ENCODE measurements around the gene CCDC146.
"Not testable (repeated sequence)": the region's sequence is repeated elsewhere in the genome, so short reads cannot be mapped to it uniquely, and the experiment has no call there.

CCDC146 gene

DNA sequence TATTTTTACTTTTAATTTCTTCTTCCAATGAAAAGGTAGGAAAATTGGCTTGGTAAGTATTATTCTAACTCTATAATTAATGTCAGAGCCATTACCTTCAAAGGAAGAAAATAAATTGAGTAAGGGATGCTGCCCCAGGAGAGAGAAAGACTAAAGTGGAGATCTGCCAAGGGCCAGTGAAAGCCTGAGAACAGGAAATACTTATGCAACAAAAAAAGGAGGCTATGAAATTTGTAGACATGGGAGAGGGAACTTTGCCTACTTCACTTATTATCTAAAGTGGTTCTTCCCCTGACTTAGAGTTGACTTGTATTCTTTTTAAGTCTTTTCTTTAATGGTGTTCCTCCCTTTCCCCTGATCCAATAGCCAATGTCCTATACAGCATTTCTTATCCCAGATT lies 29.8 kb downstream of the CCDC146 start:
- not testable (repeated sequence) for DNase-seq

DNA sequence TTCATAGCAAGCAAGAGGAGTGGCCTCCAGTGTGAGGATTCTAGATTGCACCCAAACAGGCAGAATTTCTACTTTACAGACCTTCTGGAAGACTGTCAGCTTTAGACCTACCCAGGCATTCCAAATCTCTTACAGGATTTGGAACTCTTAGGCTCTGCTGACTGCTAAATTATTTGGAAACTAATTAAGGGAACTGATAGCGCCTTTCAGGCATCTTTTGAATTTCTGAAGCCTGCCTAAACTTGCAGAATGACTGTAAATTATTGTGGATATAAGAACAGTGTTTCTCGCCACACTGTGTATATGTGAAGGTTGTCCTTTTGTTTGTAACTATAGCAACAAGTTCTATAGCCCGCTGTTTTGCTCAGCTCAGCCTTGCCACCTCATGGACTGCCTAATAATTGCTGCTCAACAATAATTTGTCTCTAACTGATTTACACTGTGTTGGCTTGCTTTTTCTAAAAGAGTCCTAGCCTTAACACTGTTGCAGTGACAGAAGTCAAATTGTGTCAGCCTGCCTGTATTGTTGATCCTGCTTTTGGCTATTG lies 32.6 kb downstream of the CCDC146 start:
- DNase-seq: peak; percentile 14

GRCh38 chr7:77155601-77156377 lies 33.4 kb downstream of the CCDC146 start:
- DNase-seq: not testable (repeated sequence)

GRCh38 chr7:77157034-77157433 lies 34.6 kb downstream of the CCDC146 start:
- DNase-seq: not testable (repeated sequence)

GRCh38 chr7:77157446-77157845 lies 35.0 kb downstream of the CCDC146 start:
- no peak for DNase-seq

- not testable (repeated sequence) for DNase-seq
These were observed 48.7 kb downstream of the CCDC146 start for GRCh38 chr7:77171073-77171472.

DNA sequence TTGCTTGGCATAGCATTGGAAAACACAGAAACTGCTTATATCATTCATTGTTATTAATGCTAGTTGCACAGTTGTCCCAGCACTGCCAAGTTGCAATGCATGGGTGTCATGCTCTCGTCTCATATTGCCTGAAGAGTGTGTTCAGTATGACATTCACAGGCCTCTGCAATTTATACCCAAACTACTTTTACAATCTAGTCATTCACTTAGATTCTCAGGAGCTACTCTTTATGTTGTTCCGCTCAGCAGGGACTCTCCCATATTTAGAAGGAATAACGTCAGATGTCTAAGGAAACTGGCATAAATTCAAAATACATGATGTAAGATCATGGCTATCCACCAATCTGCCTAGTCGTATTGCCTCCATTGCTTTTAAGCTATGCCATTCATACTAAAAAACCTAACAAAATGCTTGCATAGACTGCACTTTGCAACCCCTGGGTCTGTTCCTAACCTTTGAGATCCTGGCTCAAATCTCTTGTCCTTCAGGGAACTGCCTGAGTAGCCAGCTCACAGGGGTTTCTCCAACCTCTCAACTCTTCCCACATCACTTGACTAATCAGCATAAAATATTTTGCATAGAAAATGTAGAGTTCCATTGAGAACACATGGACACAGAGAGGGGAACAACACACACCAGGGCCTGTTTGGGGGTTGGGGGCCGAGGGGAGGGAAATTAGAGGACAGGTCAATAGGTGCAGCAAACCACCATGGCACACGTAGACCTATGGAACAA lies 50.2 kb downstream of the CCDC146 start:
- not testable (repeated sequence) for DNase-seq

DNA sequence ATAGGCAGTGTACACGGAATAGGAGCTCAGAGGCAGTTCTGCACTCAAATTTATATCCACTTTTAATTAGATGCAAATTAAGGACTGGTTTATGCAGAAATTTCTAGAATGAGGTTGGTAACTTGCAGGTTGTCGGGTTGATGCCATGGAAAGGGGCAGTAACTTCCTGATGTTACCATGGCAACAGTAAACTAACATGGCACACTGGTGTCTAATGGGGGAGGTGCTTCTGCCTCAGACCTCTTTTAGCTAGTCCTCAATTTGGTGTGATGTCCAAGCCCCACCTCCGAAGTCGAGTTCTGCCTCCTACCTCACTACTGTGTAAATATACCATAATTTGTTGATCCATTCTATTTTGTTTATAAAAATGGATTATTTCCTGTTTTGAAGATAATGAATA lies 52.0 kb downstream of the CCDC146 start:
- not testable (repeated sequence) for DNase-seq

GRCh38 chr7:77175274-77175800 lies 52.9 kb downstream of the CCDC146 start:
- not testable (repeated sequence) for DNase-seq

DNA sequence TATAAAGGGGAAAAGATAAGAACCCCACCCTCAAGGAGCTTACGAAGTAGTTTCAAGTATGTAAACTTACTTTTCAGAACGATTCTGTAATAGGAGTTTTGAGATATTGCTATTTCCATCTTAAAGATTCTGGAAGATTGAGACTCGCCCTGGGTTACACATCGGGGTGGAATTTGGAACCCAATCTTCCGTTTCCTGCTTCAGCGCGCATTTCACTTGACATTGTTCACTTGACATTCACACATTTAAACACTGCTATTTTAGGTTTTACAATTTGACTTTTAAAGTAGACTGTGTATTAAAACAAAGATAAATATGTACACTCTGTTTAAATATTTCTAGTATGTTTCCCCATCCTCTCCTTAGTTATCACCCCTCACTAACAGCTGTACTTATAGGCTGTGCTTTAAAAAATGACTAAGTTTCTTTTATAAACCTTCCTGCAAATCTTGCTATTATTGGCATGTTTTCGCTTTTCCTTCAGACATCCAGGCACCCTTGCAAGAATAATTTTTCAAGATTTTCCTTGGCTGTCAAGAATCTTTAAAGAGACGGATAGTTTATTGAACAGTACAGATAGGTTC lies 55.0 kb downstream of the CCDC146 start:
- DNase-seq: not testable (repeated sequence)

- not testable (repeated sequence) for DNase-seq
These were observed 55.6 kb downstream of the CCDC146 start for GRCh38 chr7:77178024-77178423.

DNA sequence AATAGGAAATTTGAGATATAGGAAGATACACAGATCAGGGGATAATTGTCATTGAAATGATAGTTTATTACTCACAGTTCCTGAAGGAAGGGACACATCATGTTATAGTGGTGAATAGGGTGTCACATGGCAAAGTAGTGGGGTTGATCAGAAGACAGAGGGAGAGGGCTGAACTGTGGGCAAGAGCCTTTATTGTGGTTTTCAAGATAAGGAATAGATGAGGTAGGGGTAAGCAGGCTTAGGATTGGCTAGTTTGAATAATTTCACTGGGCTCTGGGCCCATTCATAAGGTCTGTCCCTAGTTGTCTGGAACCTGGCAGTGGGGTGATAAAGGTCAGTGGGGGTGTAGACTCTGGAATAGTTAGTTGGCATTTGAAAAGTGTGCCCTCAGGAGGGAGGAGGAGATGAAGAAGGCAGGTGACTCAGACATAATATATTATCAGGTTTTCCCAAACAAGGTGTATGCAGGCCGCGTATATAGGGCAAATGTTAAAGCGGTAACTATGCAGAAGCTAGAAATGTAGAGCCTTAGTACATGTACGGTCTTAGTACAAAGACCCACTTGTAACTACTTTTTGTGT lies 58.7 kb downstream of the CCDC146 start:
- DNase-seq: no peak

- no peak for DNase-seq
These were observed 59.3 kb downstream of the CCDC146 start for GRCh38 chr7:77181734-77182133.

DNA sequence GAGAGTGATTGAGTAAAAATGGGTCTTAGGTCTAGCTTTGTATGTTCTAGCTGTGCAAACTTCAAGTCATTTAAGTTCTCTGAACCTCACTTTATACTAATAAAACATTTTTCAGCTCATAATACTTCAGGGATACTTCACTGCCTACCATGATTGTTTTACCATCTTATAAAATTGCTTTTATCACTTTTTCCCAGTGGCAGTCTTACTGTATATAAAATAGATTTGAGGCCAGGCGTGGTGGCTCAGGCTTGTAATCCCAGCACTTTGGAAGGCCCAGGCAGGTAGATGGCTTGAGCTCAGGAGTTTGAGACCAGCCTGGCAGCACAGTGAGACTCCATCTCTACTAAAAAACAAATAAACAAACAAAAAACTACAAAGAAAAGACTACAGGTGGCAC lies 59.8 kb downstream of the CCDC146 start:
- no peak for DNase-seq

DNA sequence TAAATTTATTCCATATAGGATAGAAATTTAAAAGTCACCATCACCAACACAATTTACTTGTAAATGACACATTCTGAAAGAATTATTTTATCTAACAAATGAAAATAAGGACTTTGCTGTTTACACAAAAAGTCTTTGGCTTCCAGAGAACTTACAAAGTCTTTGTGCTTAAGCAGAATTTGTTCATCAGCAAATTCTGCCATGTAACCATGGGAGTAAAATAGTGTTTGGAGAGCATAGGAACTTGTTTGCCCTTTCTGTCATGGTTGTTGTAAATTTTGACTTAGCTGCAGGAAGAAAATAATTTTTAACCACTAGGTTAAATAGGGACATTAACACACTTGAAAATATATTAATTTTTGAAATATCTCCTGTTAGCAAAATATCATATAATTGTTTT lies 62.0 kb downstream of the CCDC146 start:
- no peak for DNase-seq

DNA sequence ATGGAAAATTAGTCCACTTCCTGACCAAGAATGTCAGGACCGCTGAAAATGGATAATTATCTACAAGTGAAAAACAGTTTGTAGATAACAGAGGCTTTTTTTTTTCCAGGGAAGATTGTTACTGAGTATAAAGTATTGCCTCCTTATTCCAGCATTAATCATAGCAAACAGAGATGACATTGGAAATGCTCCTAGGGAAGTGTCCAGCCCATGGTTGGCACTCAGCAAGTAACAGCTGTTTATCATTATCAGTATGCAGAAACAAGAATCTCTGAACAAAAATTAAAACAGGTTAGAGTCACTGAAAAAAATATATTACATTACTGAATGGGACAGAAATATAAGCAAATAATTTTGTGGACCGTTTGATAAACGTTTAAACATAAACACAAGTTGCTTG lies 62.6 kb downstream of the CCDC146 start:
- DNase-seq: no peak

DNA sequence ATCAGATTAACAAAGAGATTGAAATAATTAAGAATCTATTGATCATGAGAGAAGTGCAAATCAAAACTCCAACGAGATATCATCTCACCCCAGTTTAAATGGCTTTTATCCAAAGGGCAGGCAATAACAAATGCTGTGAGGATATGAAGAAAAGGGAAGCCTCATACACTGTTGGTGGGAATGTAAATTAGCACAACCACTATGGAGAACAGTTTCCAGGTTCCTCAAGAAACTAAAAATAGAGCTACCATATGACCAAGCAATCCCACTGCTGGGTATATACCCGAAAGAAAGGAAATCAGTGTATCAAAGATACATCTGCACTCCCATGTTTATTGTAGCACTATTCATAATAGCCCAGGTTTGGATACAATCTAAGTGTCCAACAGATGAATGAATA lies 63.5 kb downstream of the CCDC146 start:
- DNase-seq: no peak

DNA sequence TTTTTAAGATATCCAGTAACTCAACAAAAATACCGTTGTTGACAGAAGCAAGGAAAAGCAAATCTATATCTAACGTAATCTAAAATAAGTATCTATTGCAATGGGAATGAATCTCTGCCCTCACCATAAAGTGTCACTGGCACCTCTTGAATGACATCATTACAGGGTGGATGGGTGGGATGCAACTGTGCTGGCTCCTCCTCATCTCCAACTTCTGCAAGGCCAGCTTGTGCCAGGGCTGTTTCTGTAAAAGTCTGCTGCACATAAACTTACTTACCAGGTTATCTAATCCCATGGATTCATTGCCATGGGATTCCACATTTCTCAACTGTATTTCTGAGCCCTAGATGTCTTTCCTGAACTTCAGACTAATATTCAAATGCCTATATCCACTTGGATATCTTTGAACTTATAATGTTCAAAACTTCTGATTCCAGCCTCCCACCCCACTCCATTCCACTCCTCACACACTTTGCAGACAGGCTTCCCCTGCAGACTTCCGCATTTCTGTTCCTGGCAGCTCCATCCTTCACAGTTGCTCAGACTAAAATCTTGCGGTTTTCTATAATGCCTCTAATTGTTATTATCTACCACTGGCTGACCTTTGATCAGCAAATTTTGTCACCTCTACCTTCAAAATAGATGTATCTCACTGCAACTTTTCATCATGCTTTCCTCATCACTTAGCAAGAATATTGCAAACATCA lies 66.5 kb downstream of the CCDC146 start:
- no peak for DNase-seq

DNA sequence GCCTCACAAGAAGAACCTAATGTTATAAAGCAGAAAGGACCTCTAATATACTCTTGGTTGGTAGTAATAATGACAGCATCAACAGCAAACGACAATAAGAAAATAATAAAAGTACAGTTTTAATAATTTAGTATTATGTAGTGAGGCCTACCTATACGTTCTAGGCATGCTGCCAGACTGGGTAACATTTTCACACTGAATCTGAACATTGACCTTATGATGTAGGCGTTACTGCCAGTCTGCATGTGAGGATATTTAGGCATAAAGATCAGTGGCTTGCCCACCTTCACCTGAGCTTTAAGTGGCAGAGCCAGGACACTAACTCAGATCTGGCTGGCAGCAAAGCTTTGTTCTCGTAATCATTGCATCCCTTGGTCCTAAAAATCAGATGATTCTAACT lies 74.7 kb downstream of the CCDC146 start:
- DNase-seq: no peak

GRCh38 chr7:77199013-77199966 lies 76.9 kb downstream of the CCDC146 start, which contains the start of gene FGL2:
Gene FGL2, minus strand, starts transcription at chr7:77199819. Its CDS starts 26 bp downstream, at chr7:77199793.
- DNase-seq: peak; percentile 59

GRCh38 chr7:77200542-77200941 lies 78.1 kb downstream of the CCDC146 start:
- DNase-seq: no peak

All from eye (tissue), 1 donor.